ENCODE data around the gene FOXP4. TPM values are rescaled to one million over a fixed set of nuclear protein-coding genes. Genes with fewer than 3 reads are reported as not detected.
A peak's percentile ranks its signal among the peaks of the same experiment; 100 is the strongest.

Gene FOXP4
- total RNA-seq, 1 donor from 2014 or later: 91.0 TPM

- Mint-ChIP-seq H3K27me3 (ENCODE audit: low read depth) (no peaks in the 10 kb centered on the region), H3K36me3 (peaks cover 38% of the 10 kb centered on the region), H3K27ac (peak overlapping the region; percentile 76), H3K4me1 (peaks cover 59% of the 10 kb centered on the region), H3K4me3 (peak overlapping the region; percentile 53), H3K9me3 (no peaks in the 10 kb centered on the region)
- no peak for DNase-seq (ENCODE audit: low spot score in 2 of 2, unreplicated experiment in 2 of 2)
- no peak for TF ChIP-seq CTCF (IDR thresholded peaks at IDR 0.05; ENCODE audit: unreplicated experiment)
Measured at GRCh38 chr6:41645007-41645618, 98.9 kb downstream of the FOXP4 start.

- H3K36me3 Mint-ChIP-seq: peaks cover 38% of the 10 kb centered on the region
- H3K27me3 Mint-ChIP-seq (ENCODE audit: low read depth): no peaks in the 10 kb centered on the region
Measured at GRCh38 chr6:41646026-41646795, 100.0 kb downstream of the FOXP4 start.

GRCh38 chr6:41647061-41647511 is 100.9 kb downstream of the FOXP4 start:
- no peak for TF ChIP-seq CTCF (IDR thresholded peaks at IDR 0.05; ENCODE audit: unreplicated experiment)
- Mint-ChIP-seq H3K27ac (no peak overlapping the region), H3K27me3 (ENCODE audit: low read depth) (no peaks in the 10 kb centered on the region), H3K9me3 (no peaks in the 10 kb centered on the region), H3K36me3 (peaks cover 37% of the 10 kb centered on the region), H3K4me3 (no peak overlapping the region), H3K4me1 (peaks cover 50% of the 10 kb centered on the region)
- no peak for DNase-seq (ENCODE audit: low spot score in 2 of 2, unreplicated experiment in 2 of 2)

More at GRCh38 chr6:41646026-41646795, 100.0 kb downstream of the FOXP4 start:
- no peaks in the 10 kb centered on the region for H3K9me3 Mint-ChIP-seq
- peaks cover 52% of the 10 kb centered on the region for H3K4me1 Mint-ChIP-seq
- H3K4me3 Mint-ChIP-seq: no peak overlapping the region
- TF ChIP-seq CTCF (IDR thresholded peaks at IDR 0.05; ENCODE audit: unreplicated experiment): no peak
- no peak for DNase-seq (ENCODE audit: low spot score in 2 of 2, unreplicated experiment in 2 of 2)
- peak overlapping the region; percentile 56 for H3K27ac Mint-ChIP-seq

GRCh38 chr6:41648070-41648585 is 101.9 kb downstream of the FOXP4 start:
- Mint-ChIP-seq H3K27ac (no peak overlapping the region), H3K36me3 (peaks cover 36% of the 10 kb centered on the region), H3K27me3 (ENCODE audit: low read depth) (no peaks in the 10 kb centered on the region), H3K4me3 (no peak overlapping the region), H3K9me3 (no peaks in the 10 kb centered on the region), H3K4me1 (peaks cover 48% of the 10 kb centered on the region)
- no peak for DNase-seq (ENCODE audit: low spot score in 2 of 2, unreplicated experiment in 2 of 2)
- no peak for TF ChIP-seq CTCF (IDR thresholded peaks at IDR 0.05; ENCODE audit: unreplicated experiment)

GRCh38 chr6:41648921-41649320 is 102.7 kb downstream of the FOXP4 start:
- Mint-ChIP-seq H3K4me3 (no peak overlapping the region), H3K36me3 (peaks cover 35% of the 10 kb centered on the region), H3K4me1 (peaks cover 46% of the 10 kb centered on the region), H3K27me3 (ENCODE audit: low read depth) (no peaks in the 10 kb centered on the region), H3K27ac (peak overlapping the region; percentile 9), H3K9me3 (no peaks in the 10 kb centered on the region)
- TF ChIP-seq CTCF (IDR thresholded peaks at IDR 0.05; ENCODE audit: unreplicated experiment): no peak
- DNase-seq (ENCODE audit: low spot score in 2 of 2, unreplicated experiment in 2 of 2): no peak

Data from mesothelial cell of epicardium (in vitro differentiated cells).